NB4 (cell line): ENCODE results near the gene SFMBT2.
A peak's percentile ranks its signal among the peaks of the same experiment; 100 is the strongest.

Experiments
- DNase-seq: peaks from one replicate; pipeline ENCODE4 v3.0.0; 2010; ENCODE audit warnings: low read depth
- H3K4me3 ChIP-seq: one replicate; pipeline ENCODE4 v1.5.1; 2011; ENCODE audit warnings: mild to moderate bottlenecking, low read depth, low read length, moderate library complexity
- MYC ChIP-seq: IDR thresholded peaks from 2 replicates; pipeline ENCODE4 v1.6.1; 2011; ENCODE audit warnings: low read depth, low read length
- POLR2A ChIP-seq: IDR thresholded peaks from 2 replicates; pipeline ENCODE4 v1.6.1; 2011; ENCODE audit warnings: mild to moderate bottlenecking; ENCODE audit not compliant: insufficient read length; ENCODE audit errors: extremely low read depth
- TF ChIP-seq, protein P1 (sequence below): IDR thresholded peaks from one replicate; pipeline ENCODE4 v1.5.1; 2012; ENCODE audit warnings: low read depth, low read length
- TF ChIP-seq, protein P2 (sequence below): IDR thresholded peaks from 2 replicates; pipeline ENCODE4 v1.6.1; 2011; ENCODE audit warnings: low read depth, low read length

The SFMBT2 gene

DNA sequence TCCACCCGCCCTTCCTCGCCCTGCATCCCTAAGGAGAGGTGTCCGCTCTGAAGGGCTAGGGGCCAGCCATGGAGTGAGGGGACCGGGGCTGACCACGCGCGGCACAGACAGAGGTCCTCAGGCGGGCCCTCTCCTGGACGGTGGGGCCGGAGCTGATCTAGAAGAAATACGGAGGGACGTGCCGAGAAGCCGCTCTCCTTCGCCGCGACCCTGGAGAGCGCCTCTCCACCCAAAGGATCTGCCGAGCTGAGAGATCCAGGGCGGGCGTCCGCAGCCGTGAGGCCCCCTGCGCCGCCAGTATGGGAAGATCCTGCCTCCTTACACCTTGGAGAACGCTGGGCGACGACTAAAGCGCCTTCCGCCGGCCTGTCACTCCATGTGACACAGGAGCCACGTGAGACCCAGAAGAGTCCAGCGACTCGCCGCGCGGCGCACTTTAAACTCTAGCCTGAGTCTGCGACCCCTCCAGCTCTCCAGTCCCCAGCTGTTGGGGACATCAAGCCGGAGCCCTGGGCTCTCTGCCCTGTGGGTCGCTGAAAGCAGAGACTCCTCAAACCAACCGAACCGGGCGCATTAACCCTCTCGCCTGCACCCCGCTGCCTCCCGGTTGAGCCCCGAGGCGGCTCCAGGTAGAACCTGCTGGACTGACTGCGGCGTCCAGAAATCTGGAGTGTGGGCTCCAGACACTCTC lies 1.5 kb upstream of the SFMBT2 start:
- no peak overlapping the region for H3K4me3 ChIP-seq
- DNase-seq = no peak
- TF ChIP-seq, protein P1, sequence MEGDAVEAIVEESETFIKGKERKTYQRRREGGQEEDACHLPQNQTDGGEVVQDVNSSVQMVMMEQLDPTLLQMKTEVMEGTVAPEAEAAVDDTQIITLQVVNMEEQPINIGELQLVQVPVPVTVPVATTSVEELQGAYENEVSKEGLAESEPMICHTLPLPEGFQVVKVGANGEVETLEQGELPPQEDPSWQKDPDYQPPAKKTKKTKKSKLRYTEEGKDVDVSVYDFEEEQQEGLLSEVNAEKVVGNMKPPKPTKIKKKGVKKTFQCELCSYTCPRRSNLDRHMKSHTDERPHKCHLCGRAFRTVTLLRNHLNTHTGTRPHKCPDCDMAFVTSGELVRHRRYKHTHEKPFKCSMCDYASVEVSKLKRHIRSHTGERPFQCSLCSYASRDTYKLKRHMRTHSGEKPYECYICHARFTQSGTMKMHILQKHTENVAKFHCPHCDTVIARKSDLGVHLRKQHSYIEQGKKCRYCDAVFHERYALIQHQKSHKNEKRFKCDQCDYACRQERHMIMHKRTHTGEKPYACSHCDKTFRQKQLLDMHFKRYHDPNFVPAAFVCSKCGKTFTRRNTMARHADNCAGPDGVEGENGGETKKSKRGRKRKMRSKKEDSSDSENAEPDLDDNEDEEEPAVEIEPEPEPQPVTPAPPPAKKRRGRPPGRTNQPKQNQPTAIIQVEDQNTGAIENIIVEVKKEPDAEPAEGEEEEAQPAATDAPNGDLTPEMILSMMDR = no peak
- no peak for TF ChIP-seq POLR2A
- TF ChIP-seq MYC = no peak

DNA sequence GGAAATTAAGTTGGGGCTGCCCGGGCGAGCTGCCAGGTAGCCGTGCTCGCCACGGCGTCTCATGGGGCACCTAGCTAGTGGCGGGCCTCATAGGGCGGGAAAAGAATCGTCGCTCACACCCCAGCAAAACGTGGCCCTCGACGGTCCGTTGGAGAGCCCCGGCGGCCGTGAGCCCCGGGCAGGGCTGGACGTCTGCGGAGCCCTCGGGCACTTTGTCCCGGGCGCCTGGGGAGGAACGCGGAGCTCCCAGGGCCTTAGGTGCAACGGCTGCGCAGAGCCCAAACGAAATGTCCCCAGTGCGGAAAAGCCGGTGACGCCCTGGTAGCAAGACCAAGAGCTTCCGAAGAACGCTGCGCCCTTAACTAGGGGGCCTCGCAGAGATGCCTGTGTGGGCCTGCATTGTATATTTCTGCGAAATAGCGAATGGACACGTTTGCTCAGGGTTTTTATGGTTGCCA lies 866 bp upstream of the SFMBT2 start:
- TF ChIP-seq, protein P1 = no peak
- no peak for TF ChIP-seq POLR2A
- TF ChIP-seq MYC = no peak
- TF ChIP-seq, protein P2, sequence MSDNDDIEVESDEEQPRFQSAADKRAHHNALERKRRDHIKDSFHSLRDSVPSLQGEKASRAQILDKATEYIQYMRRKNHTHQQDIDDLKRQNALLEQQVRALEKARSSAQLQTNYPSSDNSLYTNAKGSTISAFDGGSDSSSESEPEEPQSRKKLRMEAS = no peak
- DNase-seq = no peak
- no peak overlapping the region for H3K4me3 ChIP-seq

DNA sequence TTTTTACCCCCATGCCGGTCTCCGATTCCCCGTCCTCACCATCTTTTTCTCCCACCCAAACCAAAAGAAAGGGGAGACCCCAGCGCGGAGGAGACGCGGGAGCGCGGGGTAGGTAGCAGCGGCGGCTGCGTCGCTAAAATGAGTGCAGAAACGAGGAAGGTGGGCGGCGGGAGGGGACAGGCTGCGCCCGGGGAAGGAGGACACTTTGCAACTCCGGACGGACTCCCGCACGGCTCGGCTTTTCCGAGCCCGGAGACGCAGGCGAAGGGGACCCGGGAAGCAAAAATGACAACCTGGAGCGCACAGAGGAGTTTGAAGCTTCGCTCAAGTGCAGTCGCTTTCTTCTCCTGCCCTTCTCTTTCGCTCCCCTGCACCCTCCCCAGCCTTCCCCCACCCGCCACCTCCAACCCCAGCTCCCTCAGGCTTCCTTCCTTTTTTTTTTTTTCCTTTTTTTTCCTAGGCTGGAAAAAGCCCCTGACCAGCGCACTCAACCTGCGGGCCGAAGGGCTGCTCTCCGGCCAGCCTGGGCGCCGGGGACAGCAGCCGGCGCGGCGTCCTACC lies 453 bp downstream of the SFMBT2 start:
- DNase-seq = peak; percentile 47
- H3K4me3 ChIP-seq = peak overlapping the region; percentile 84
- TF ChIP-seq, protein P1 = no peak
- TF ChIP-seq POLR2A (no peak), MYC (no peak)
- TF ChIP-seq, protein P2 = no peak

DNA sequence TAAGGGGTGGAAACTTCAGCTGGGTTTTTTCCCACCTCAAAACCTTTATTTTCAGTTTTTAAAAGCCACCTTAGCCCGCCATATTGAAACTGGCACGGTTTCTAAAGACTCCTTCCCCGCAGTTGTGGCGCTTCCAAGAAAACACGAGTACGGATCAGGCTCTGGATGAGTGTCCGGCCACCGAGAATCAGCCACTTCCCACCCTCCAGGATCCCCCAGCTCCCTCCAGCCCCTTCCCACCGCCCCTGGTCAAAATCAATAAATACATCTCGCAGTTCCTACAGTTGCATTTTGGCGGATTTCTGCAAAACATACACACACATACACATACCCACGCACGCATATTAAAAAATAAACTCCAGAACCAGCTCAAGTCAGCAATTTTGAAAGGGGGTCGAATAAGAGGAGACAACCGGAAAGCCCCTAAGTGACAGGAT lies 1.1 kb downstream of the SFMBT2 start:
- TF ChIP-seq POLR2A = no peak
- TF ChIP-seq, protein P1 = no peak
- TF ChIP-seq, protein P2 = no peak
- no peak for TF ChIP-seq MYC
- H3K4me3 ChIP-seq = peak overlapping the region; percentile 84
- peak; percentile 25 for DNase-seq

DNA sequence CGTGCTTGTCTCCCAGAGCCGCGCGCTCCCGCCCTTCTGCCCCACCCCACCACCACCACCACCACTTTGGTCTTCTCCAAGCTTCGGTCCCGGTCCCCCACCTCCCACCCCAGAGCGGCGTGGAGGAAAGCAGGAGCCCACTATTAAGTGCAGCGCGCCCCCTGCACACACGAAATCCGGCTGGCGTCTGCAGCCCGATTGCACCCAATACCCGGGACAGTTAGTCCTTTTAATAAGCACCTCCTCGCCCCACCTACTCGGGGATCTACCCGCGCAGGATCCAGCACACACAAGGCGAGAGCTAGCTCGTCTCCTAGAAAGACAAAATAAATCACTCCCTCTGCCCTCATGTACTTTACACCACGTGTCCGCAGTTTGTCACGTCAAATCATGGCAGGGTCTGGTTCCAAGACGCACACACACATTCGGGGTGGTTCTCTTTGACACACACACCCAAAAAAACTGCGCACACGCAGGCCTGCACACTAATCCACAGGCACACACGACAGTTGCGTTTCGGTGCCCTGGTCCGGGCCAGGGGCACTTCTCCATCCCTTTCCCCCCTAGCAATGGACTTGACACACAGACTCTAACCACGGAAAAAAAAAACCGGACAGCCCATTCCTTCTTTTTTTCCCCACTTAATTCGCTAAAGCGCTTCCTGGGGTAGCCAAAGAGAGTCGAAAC lies 1.6 kb downstream of the SFMBT2 start:
- peak; percentile 73 for DNase-seq
- H3K4me3 ChIP-seq = peak overlapping the region; percentile 84
- TF ChIP-seq, protein P2 = peak; percentile 86
- TF ChIP-seq POLR2A (no peak), MYC (peak; percentile 34; the same call in 1 of the 2 replicates)
- TF ChIP-seq, protein P1 = no peak
